SK-N-SH (cell line): Measurements from ENCODE around the gene CDC27. TPM values are rescaled to one million over a fixed set of nuclear protein-coding genes. Genes with fewer than 3 reads are reported as not detected.

Experiments used
- CTCF ChIA-PET: fragments of 300-600, 350-600 bp; formaldehyde crosslinking; extraction: SDS; loops from one replicate; lab custom pipeline; 2021; lab: Yijun Ruan, JAX
- POLR2A ChIA-PET: fragments of 350-600 bp; sonication (Branson Sonifier 250); formaldehyde crosslinking; extraction: SDS; loops from one replicate; lab custom pipeline; 2020; ENCODE audit warnings: antibody characterized with exemption, inconsistent platforms; lab: Yijun Ruan, JAX
- DNase-seq: peaks from one replicate; pipeline ENCODE4 v3.0.0; 2012
- H2AFZ ChIP-seq: fragments of 200-600 bp; sonication (generic); 2 replicates; pipeline ENCODE4 v1.8.1; 2016; ENCODE audit warnings: antibody characterized with exemption, mild to moderate bottlenecking, low read depth
- H3F3A ChIP-seq: fragments of 200-600 bp; sonication (generic); replicated peaks from 2 replicates; pipeline ENCODE3; 2016; ENCODE audit warnings: antibody characterized with exemption, mild to moderate bottlenecking; ENCODE audit not compliant: insufficient read depth
- H3K27ac ChIP-seq, 2 experiments: fragments of 200-500 bp in 1 of 2; fragments of 200-600 bp in 1 of 2; sonication (Bioruptor generic) in 1 of 2; sonication (generic), shearing (Covaris generic) in 1 of 2; 2 replicates each; pipeline versions ENCODE4 v1.5.1 to v1.6.1; 2014 to 2016; ENCODE audit warnings: low read depth in 2 of 2, inconsistent platforms in 1 of 2, low read length in 1 of 2, mild to moderate bottlenecking in 1 of 2, mixed read lengths in 1 of 2
- H3K27me3 ChIP-seq: fragments of 200-600 bp; sonication (generic), shearing (Covaris generic); 2 replicates; pipeline ENCODE4 v1.6.1; 2016; ENCODE audit warnings: mixed run types; ENCODE audit not compliant: insufficient read depth
- H3K36me3 ChIP-seq, 2 experiments: fragments of 200-500 bp in 1 of 2; fragments of 200-600 bp in 1 of 2; sonication (Bioruptor generic) in 1 of 2; sonication (generic) in 1 of 2; replicated peaks in 1 of 2; 2 replicates each; pipeline versions ENCODE3 to v1.5.1; 2014 to 2016; ENCODE audit warnings: low read length in 1 of 2, mild to moderate bottlenecking in 1 of 2; ENCODE audit not compliant: insufficient read depth in 2 of 2, control insufficient read depth in 1 of 2
- H3K4me1 ChIP-seq, 2 experiments: fragments of 200-500 bp in 1 of 2; fragments of 200-600 bp in 1 of 2; sonication (Bioruptor generic) in 1 of 2; sonication (generic), shearing (Covaris generic) in 1 of 2; 2 replicates each; pipeline versions ENCODE4 v1.5.1 to v1.6.1; 2014 to 2016; ENCODE audit warnings: low read depth in 1 of 2, low read length in 1 of 2, mixed run types in 1 of 2; ENCODE audit not compliant: insufficient read depth in 2 of 2, control insufficient read depth in 1 of 2
- H3K4me2 ChIP-seq: fragments of 200-600 bp; sonication (generic), shearing (Covaris generic); 2 replicates; pipeline ENCODE4 v1.6.1; 2017; ENCODE audit warnings: mixed run types
- H3K4me3 ChIP-seq, 2 experiments: fragments of 200-500 bp in 1 of 2; fragments of 200-600 bp in 1 of 2; sonication (Bioruptor generic) in 1 of 2; sonication (generic), shearing (Covaris generic) in 1 of 2; 2 replicates each; pipeline versions ENCODE4 v1.5.1 to v1.8.1; 2014 to 2016; ENCODE audit warnings: low read depth in 2 of 2, inconsistent platforms in 1 of 2, low read length in 1 of 2, mild to moderate bottlenecking in 1 of 2, mixed read lengths in 1 of 2, moderate library complexity in 1 of 2
- H3K79me2 ChIP-seq: fragments of 200-600 bp; sonication (generic); 2 replicates; pipeline ENCODE4 v1.8.1; 2017; ENCODE audit warnings: mild to moderate bottlenecking; ENCODE audit not compliant: insufficient read depth
- H3K9ac ChIP-seq: fragments of 200-600 bp; sonication (generic); 2 replicates; pipeline ENCODE4 v1.6.1; 2017; ENCODE audit warnings: mixed run types
- H3K9me2 ChIP-seq: fragments of 200-600 bp; sonication (generic); 2 replicates; pipeline ENCODE4 v1.6.1; 2017; ENCODE audit warnings: mixed run types
- H3K9me3 ChIP-seq: fragments of 200-600 bp; sonication (generic); 2 replicates; pipeline ENCODE4 v1.6.1; 2017; ENCODE audit warnings: mixed run types, mild to moderate bottlenecking, moderate library complexity
- H4K20me1 ChIP-seq: fragments of 200-600 bp; sonication (generic); 2 replicates; pipeline ENCODE4 v1.6.1; 2017; ENCODE audit warnings: mild to moderate bottlenecking, mixed run types; ENCODE audit not compliant: insufficient read depth
- CHD2 ChIP-seq: fragments of 150-350 bp; IDR thresholded peaks from 2 replicates; pipeline ENCODE4 v1.6.1; 2018; ENCODE audit warnings: low read length; ENCODE audit not compliant: partially characterized antibody
- ELF1 ChIP-seq: IDR thresholded peaks from 2 replicates; pipeline ENCODE4 v1.4.0; 2012
- EP300 ChIP-seq, 2 experiments: IDR thresholded peaks; 2 replicates each; pipeline versions ENCODE4 v1.4.0 to v1.6.1; 2012; ENCODE audit warnings: borderline replicate concordance in 1 of 2, low read depth in 1 of 2, low read length in 1 of 2
- FOSL2 ChIP-seq: IDR thresholded peaks from 2 replicates; pipeline ENCODE4 v1.4.0; 2012; ENCODE audit warnings: low read depth, mild to moderate bottlenecking, moderate library complexity, borderline replicate concordance
- FOXM1 ChIP-seq: IDR thresholded peaks from 2 replicates; pipeline ENCODE4 v1.4.0; 2012; ENCODE audit warnings: low read depth, mild to moderate bottlenecking
- GABPA ChIP-seq: IDR thresholded peaks from 2 replicates; pipeline ENCODE4 v1.4.0; 2012; ENCODE audit warnings: low read depth, mild to moderate bottlenecking
- GATA2 ChIP-seq: sonication (generic); formaldehyde crosslinking; IDR thresholded peaks from 2 replicates; pipeline ENCODE4 v1.5.0; 2020; ENCODE audit warnings: mild to moderate bottlenecking, missing genetic modification reagents
- MEF2A ChIP-seq: IDR thresholded peaks from 2 replicates; pipeline ENCODE4 v1.4.0; 2012; ENCODE audit warnings: low read depth, borderline replicate concordance
- MXI1 ChIP-seq: IDR thresholded peaks from 2 replicates; pipeline ENCODE4 v1.6.1; 2012; ENCODE audit warnings: mild to moderate bottlenecking, low read depth, low read length, improper control_type of control experiment
- NFIC ChIP-seq: IDR thresholded peaks from 2 replicates; pipeline ENCODE4 v1.4.0; 2012; ENCODE audit warnings: borderline replicate concordance
- POLR2AphosphoS5 ChIP-seq: IDR thresholded peaks from 2 replicates; pipeline ENCODE4 v1.6.1; 2012; ENCODE audit warnings: low read depth, low read length
- RCOR1 ChIP-seq: fragments of 150-350 bp; IDR thresholded peaks from 2 replicates; pipeline ENCODE4 v1.6.1; 2017; ENCODE audit warnings: antibody characterized with exemption, low read length
- RFX5 ChIP-seq: IDR thresholded peaks from 2 replicates; pipeline ENCODE4 v1.6.1; 2012; ENCODE audit warnings: mild to moderate bottlenecking, improper control_type of control experiment, low read length
- TCF12 ChIP-seq: IDR thresholded peaks from 2 replicates; pipeline ENCODE4 v1.4.0; 2012
- WGBS: methylation state at CpG from one replicate; pipeline ENCODE4 v1.1.6; 2017; ENCODE audit warnings: low lambda C conversion rate; 5-methylcytosine and 5-hydroxymethylcytosine counted together
- polyA plus RNA-seq, 3 experiments: library from polyadenylated mRNA; depleted of rRNA; stranded (reverse); fragments of >200 nt; gene quantifications; 2 replicates each; pipeline ENCODE4 v1.2.3, GENCODE V29; 2012
- TF ChIP-seq, protein P1 (sequence below): IDR thresholded peaks from 2 replicates; pipeline ENCODE4 v1.4.0; 2012; ENCODE audit warnings: low read depth, borderline replicate concordance
- TF ChIP-seq, protein P2 (sequence below): fragments of 150-350 bp; IDR thresholded peaks from 2 replicates; pipeline ENCODE4 v1.6.1; 2017; ENCODE audit warnings: antibody characterized with exemption, low read length, low read depth, borderline replicate concordance
- TF ChIP-seq, protein P3 (sequence below): IDR thresholded peaks from 2 replicates; pipeline ENCODE4 v1.6.1; 2012; ENCODE audit warnings: mild to moderate bottlenecking, low read depth, low read length, moderate library complexity
- TF ChIP-seq, protein P4 (sequence below): fragments of 200-600 bp; sonication (generic); IDR thresholded peaks from 2 replicates; pipeline ENCODE4 v1.6.1; 2017; ENCODE audit warnings: antibody characterized with exemption, mild to moderate bottlenecking, moderate library complexity
- TF ChIP-seq, protein P5 (sequence below): IDR thresholded peaks from 2 replicates; pipeline ENCODE4; 2012

Gene CDC27
- polyA plus RNA-seq, 1 of the 3 experiments (the other 2 are of a cell fraction) = 44.3 TPM

DNA sequence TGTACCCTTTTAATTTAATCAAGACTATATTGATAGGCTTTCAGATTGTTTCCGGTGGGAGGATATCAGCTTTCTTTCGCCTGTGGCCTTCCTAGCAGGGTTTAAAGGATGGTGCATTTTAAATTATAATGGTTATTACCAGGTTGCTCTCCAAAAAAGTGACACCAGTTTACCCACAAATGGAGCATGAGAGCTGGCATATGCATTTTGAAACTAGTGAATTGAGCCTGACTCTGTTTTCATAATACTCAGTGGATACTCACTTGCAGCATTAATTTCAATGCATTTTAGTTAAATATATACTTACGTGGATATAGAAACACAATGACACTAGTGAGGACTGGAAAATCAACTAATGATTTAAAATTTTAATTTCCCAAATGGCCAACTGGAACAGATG lies 25.8 kb upstream of the CDC27 start:
- peaks cover 3% of the 10 kb centered on the region for H3F3A ChIP-seq
- H3K4me1 ChIP-seq = peaks cover 0 to 4% of the 10 kb centered on the region in 2 experiments; a peak in 1 of 4 replicates
- POLR2A ChIA-PET = no interaction called here
- H3K9me2 ChIP-seq = no peaks in the 10 kb centered on the region
- no peak overlapping the region for H3K4me3 ChIP-seq
- H3K9ac ChIP-seq = no peak overlapping the region
- H3K9me3 ChIP-seq = no peaks in the 10 kb centered on the region
- no peaks in the 10 kb centered on the region for H3K79me2 ChIP-seq
- TF ChIP-seq, protein P1, sequence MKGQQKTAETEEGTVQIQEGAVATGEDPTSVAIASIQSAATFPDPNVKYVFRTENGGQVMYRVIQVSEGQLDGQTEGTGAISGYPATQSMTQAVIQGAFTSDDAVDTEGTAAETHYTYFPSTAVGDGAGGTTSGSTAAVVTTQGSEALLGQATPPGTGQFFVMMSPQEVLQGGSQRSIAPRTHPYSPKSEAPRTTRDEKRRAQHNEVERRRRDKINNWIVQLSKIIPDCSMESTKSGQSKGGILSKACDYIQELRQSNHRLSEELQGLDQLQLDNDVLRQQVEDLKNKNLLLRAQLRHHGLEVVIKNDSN = no peak
- no peak for TF ChIP-seq GATA2 (CRISPR knock-in tag)
- TF ChIP-seq, all 33 proteins: peak for 0
- Histone ChIP-seq H3K36me3 (no peaks in the 10 kb centered on the region), H3K27ac (no peak overlapping the region), H2AFZ (no peak overlapping the region), H4K20me1 (no peaks in the 10 kb centered on the region), H3K27me3 (no peaks in the 10 kb centered on the region), H3K4me2 (no peak overlapping the region)
- no peak for DNase-seq
- WGBS = 82% methylated on average over 3 of the region's 3 CpGs
- CTCF ChIA-PET = interaction anchor here (0.9 kb wide), 1 partner anchor 35 kb away, joined by 3 read pairs; no protein-coding TSS in a partner anchor

DNA sequence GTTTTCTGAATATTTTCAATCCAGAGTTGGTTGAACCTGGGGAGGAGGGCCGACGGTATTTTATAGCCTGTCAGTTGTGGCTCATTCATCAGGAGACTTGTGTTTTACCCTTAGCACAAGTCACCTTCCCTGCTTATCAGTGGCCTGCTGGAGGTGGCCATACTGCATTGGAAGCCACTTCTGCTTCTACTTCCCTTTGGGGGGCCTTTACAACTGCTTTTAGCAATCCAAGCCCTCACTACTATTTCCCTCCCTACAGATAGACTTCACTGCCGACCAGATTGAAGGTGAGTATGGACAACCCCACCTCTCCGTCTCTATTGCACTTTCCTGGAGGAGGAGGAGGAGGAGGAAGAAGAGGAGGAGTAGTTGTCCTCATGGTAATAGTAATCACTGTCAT lies 24.4 kb upstream of the CDC27 start:
- H4K20me1 ChIP-seq = no peaks in the 10 kb centered on the region
- no peak for DNase-seq
- H3K9me3 ChIP-seq = no peaks in the 10 kb centered on the region
- no peak overlapping the region for H3K27ac ChIP-seq
- H3K9ac ChIP-seq = no peak overlapping the region
- H3K36me3 ChIP-seq = no peaks in the 10 kb centered on the region
- CTCF ChIA-PET = interaction anchor here (0.9 to 1.2 kb wide), 4 partner anchors 10 to 103 kb away, joined by 3 to 4 read pairs (median 4); no protein-coding TSS in a partner anchor
- H3K4me3 ChIP-seq = no peak overlapping the region
- peaks cover 3% of the 10 kb centered on the region for H3F3A ChIP-seq
- H3K27me3 ChIP-seq = no peaks in the 10 kb centered on the region
- H3K4me2 ChIP-seq = no peak overlapping the region
- WGBS = 71% methylated on average over 4 of the region's 4 CpGs
- H2AFZ ChIP-seq = no peak overlapping the region
- no peaks in the 10 kb centered on the region for H3K79me2 ChIP-seq
- no peaks in the 10 kb centered on the region for H3K4me1 ChIP-seq
- no peaks in the 10 kb centered on the region for H3K9me2 ChIP-seq
- POLR2A ChIA-PET = no interaction called here
- no peak for TF ChIP-seq POLR2AphosphoS5
- no peak for TF ChIP-seq MXI1
- TF ChIP-seq, protein P1 = no peak
- TF ChIP-seq MEF2A = no peak
- TF ChIP-seq CHD2 = no peak
- no peak for TF ChIP-seq FOXM1
- TF ChIP-seq TCF12 = no peak
- TF ChIP-seq, protein P2, sequence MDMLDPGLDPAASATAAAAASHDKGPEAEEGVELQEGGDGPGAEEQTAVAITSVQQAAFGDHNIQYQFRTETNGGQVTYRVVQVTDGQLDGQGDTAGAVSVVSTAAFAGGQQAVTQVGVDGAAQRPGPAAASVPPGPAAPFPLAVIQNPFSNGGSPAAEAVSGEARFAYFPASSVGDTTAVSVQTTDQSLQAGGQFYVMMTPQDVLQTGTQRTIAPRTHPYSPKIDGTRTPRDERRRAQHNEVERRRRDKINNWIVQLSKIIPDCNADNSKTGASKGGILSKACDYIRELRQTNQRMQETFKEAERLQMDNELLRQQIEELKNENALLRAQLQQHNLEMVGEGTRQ = no peak
- TF ChIP-seq ELF1 = no peak
- TF ChIP-seq, protein P3, sequence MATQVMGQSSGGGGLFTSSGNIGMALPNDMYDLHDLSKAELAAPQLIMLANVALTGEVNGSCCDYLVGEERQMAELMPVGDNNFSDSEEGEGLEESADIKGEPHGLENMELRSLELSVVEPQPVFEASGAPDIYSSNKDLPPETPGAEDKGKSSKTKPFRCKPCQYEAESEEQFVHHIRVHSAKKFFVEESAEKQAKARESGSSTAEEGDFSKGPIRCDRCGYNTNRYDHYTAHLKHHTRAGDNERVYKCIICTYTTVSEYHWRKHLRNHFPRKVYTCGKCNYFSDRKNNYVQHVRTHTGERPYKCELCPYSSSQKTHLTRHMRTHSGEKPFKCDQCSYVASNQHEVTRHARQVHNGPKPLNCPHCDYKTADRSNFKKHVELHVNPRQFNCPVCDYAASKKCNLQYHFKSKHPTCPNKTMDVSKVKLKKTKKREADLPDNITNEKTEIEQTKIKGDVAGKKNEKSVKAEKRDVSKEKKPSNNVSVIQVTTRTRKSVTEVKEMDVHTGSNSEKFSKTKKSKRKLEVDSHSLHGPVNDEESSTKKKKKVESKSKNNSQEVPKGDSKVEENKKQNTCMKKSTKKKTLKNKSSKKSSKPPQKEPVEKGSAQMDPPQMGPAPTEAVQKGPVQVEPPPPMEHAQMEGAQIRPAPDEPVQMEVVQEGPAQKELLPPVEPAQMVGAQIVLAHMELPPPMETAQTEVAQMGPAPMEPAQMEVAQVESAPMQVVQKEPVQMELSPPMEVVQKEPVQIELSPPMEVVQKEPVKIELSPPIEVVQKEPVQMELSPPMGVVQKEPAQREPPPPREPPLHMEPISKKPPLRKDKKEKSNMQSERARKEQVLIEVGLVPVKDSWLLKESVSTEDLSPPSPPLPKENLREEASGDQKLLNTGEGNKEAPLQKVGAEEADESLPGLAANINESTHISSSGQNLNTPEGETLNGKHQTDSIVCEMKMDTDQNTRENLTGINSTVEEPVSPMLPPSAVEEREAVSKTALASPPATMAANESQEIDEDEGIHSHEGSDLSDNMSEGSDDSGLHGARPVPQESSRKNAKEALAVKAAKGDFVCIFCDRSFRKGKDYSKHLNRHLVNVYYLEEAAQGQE = no peak
- TF ChIP-seq FOSL2 = no peak
- TF ChIP-seq RFX5 = no peak
- TF ChIP-seq, protein P4, sequence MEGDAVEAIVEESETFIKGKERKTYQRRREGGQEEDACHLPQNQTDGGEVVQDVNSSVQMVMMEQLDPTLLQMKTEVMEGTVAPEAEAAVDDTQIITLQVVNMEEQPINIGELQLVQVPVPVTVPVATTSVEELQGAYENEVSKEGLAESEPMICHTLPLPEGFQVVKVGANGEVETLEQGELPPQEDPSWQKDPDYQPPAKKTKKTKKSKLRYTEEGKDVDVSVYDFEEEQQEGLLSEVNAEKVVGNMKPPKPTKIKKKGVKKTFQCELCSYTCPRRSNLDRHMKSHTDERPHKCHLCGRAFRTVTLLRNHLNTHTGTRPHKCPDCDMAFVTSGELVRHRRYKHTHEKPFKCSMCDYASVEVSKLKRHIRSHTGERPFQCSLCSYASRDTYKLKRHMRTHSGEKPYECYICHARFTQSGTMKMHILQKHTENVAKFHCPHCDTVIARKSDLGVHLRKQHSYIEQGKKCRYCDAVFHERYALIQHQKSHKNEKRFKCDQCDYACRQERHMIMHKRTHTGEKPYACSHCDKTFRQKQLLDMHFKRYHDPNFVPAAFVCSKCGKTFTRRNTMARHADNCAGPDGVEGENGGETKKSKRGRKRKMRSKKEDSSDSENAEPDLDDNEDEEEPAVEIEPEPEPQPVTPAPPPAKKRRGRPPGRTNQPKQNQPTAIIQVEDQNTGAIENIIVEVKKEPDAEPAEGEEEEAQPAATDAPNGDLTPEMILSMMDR = no peak
- no peak for TF ChIP-seq EP300 (IDR thresholded peaks at IDR 0.05; ENCODE audit: borderline replicate concordance in 1 of 2, low read depth in 1 of 2, low read length in 1 of 2)
- TF ChIP-seq, protein P5, sequence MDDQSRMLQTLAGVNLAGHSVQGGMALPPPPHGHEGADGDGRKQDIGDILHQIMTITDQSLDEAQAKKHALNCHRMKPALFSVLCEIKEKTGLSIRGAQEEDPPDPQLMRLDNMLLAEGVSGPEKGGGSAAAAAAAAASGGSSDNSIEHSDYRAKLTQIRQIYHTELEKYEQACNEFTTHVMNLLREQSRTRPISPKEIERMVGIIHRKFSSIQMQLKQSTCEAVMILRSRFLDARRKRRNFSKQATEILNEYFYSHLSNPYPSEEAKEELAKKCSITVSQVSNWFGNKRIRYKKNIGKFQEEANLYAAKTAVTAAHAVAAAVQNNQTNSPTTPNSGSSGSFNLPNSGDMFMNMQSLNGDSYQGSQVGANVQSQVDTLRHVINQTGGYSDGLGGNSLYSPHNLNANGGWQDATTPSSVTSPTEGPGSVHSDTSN = no peak
- no peak for TF ChIP-seq GABPA
- TF ChIP-seq NFIC = no peak
- no peak for TF ChIP-seq RCOR1
